Neutrophil (primary cell): Measurements from ENCODE around the gene ALDOB.

ENCODE experiments used
- H3K27ac ChIP-seq: fragments of 200-600 bp; sonication (generic); 2 replicates; pipeline ENCODE4 v1.5.1; 2016; ENCODE audit warnings: mild to moderate bottlenecking, moderate library complexity
- H3K27me3 ChIP-seq: fragments of 200-600 bp; sonication (generic); 2 replicates; pipeline ENCODE4 v1.6.0; 2016; ENCODE audit warnings: mild to moderate bottlenecking
- H3K36me3 ChIP-seq: fragments of 200-600 bp; sonication (generic); 2 replicates; pipeline ENCODE4 v1.5.1; 2017
- H3K4me1 ChIP-seq, 2 experiments: fragments of 200-600 bp in 1 of 2; sonication (generic) in 1 of 2; 1 replicate in 1 of 2; 2 replicates in 1 of 2; pipeline versions ENCODE4 v1.5.1 to v1.6.1; 2013 to 2016; ENCODE audit warnings: low read depth in 1 of 2, low read length in 1 of 2, mild to moderate bottlenecking in 1 of 2, moderate library complexity in 1 of 2; ENCODE audit not compliant: control insufficient read depth in 1 of 2, insufficient read depth in 1 of 2
- H3K4me3 ChIP-seq, 2 experiments: fragments of 200-600 bp in 1 of 2; sonication (generic) in 1 of 2; 1 replicate in 1 of 2; 2 replicates in 1 of 2; pipeline ENCODE4 v1.5.1; 2013 to 2016; ENCODE audit warnings: low read depth in 1 of 2, low read length in 1 of 2, mild to moderate bottlenecking in 1 of 2, moderate library complexity in 1 of 2
- H3K9me3 ChIP-seq: fragments of 200-600 bp; sonication (generic); 2 replicates; pipeline ENCODE4 v1.5.1; 2016
- TF ChIP-seq, protein P1 (sequence below): fragments of 200-600 bp; sonication (generic); IDR thresholded peaks from 2 replicates; pipeline ENCODE4 v1.5.1; 2016; ENCODE audit warnings: antibody characterized with exemption

Gene ALDOB

DNA sequence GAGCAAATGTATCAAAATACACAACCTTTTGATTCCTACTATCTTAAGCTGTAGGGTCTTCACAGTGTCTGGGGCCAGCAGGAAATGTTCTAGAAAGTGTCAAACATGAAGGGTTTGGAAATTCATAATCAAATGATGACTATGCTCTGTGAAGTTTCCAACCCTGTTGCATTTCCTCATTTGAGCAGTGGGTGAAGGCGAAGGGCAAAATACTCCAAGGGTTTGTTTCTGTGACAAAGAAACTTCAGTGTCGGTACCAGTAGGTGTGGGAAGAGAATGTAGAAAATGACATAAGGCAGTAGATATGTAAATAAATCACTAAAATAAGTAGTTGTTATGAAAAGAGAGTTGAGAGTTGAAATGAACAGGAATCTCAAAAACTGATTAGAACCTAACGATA is 576 bp downstream of the ALDOB start:
- TF ChIP-seq, protein P1, sequence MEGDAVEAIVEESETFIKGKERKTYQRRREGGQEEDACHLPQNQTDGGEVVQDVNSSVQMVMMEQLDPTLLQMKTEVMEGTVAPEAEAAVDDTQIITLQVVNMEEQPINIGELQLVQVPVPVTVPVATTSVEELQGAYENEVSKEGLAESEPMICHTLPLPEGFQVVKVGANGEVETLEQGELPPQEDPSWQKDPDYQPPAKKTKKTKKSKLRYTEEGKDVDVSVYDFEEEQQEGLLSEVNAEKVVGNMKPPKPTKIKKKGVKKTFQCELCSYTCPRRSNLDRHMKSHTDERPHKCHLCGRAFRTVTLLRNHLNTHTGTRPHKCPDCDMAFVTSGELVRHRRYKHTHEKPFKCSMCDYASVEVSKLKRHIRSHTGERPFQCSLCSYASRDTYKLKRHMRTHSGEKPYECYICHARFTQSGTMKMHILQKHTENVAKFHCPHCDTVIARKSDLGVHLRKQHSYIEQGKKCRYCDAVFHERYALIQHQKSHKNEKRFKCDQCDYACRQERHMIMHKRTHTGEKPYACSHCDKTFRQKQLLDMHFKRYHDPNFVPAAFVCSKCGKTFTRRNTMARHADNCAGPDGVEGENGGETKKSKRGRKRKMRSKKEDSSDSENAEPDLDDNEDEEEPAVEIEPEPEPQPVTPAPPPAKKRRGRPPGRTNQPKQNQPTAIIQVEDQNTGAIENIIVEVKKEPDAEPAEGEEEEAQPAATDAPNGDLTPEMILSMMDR, result no peak
- no peaks in the 10 kb centered on the region for H3K36me3 ChIP-seq

DNA sequence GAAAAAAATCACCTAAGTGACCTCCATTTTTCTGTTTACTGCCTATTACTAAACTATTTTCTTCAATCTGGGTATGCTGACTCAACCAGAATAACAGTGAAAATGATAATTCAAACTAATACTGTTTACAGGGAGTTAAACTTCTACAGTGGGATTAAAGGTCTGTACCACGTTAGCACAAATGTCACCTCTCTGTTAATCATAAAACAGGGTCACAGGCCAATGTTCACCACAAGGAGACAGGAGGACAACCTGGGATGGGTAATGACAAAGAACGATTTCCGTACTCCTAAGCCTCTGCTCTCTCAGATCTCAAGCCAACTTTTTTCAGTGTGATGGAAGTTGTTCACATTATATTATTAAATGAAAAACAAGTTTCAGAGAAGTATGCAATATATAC is 2.3 kb downstream of the ALDOB start:
- no peaks in the 10 kb centered on the region for H3K27me3 ChIP-seq
- H3K36me3 ChIP-seq, result no peaks in the 10 kb centered on the region
- H3K4me1 ChIP-seq, result no peaks in the 10 kb centered on the region
- H3K27ac ChIP-seq, result no peak overlapping the region
- H3K9me3 ChIP-seq, result no peaks in the 10 kb centered on the region
- H3K4me3 ChIP-seq, result no peak overlapping the region
- TF ChIP-seq, protein P1, result no peak

More for the DNA sequence above, 576 bp downstream of the ALDOB start:
- Histone ChIP-seq H3K4me3 (no peak overlapping the region), H3K9me3 (no peaks in the 10 kb centered on the region), H3K27me3 (no peaks in the 10 kb centered on the region), H3K4me1 (peaks cover 0 to 4% of the 10 kb centered on the region in 2 experiments), H3K27ac (no peak overlapping the region)

DNA sequence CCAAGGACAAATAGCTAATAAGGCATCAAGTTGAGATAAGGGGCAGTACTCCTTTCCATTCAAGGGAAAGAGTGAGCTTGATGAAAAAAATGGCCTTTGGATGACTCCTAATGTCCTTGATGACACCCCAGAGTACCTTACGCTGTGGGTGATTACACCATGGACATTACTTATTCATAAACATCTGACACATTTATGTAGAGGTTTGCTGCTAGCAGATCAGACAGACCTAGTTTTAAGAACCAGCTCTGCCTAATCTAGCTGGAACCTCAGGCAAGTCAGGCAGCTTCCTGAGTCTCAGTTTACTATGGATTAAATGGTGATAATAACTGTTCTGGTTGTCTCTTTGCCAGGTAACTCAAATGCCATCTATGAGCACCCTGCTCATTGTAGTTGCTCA is 2.8 kb downstream of the ALDOB start:
- no peak overlapping the region for H3K4me3 ChIP-seq
- no peaks in the 10 kb centered on the region for H3K36me3 ChIP-seq
- H3K27me3 ChIP-seq, result no peaks in the 10 kb centered on the region
- no peaks in the 10 kb centered on the region for H3K4me1 ChIP-seq
- no peak overlapping the region for H3K27ac ChIP-seq
- TF ChIP-seq, protein P1, result no peak
- H3K9me3 ChIP-seq, result no peaks in the 10 kb centered on the region

DNA sequence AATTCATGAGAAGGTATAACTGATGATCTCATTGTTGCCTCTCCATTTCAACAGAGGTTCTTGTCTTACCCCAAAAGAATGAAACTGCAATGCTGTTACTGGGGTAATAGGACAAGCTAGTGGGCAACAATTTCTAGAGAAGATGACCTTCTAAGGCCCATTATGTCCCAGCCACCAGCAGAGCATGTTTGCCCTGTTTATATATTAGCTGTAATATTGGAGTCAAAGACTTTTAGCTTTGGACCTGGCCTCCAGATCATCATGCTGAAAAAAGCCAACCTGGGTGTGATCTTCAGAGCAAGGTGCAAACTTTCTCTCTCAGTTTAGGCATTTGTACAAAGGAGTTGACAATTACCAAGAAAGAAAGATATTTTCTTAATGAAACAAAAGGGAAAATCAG is 3.4 kb downstream of the ALDOB start:
- Histone ChIP-seq H3K27me3 (no peaks in the 10 kb centered on the region), H3K4me3 (no peak overlapping the region), H3K9me3 (no peaks in the 10 kb centered on the region), H3K4me1 (no peaks in the 10 kb centered on the region), H3K27ac (no peak overlapping the region), H3K36me3 (no peaks in the 10 kb centered on the region)
- TF ChIP-seq, protein P1, result no peak

DNA sequence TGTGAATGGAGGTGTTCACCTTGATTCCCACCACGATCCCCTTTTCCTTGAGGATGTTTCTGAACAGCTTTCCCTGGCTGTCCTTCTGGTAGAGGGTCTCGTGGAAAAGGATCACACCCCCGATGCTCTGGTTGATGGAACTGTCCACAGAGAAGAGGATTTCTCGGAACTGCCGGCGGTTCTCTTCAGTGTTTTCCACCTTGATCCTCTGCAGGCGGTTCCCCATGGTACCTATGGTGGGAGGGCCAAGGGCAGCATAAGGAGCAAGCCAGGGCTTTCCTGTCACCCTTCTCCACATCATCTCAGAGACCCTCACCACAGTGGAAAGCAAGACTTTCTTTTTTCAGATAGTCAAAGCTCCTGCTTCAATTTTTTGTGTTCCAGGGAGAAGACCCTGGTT is 5.8 kb downstream of the ALDOB start:
- no peaks in the 10 kb centered on the region for H3K36me3 ChIP-seq
- H3K4me3 ChIP-seq, result no peak overlapping the region
- TF ChIP-seq, protein P1, result no peak
- H3K27ac ChIP-seq, result no peak overlapping the region
- H3K27me3 ChIP-seq, result no peaks in the 10 kb centered on the region
- H3K4me1 ChIP-seq, result no peaks in the 10 kb centered on the region
- no peaks in the 10 kb centered on the region for H3K9me3 ChIP-seq

DNA sequence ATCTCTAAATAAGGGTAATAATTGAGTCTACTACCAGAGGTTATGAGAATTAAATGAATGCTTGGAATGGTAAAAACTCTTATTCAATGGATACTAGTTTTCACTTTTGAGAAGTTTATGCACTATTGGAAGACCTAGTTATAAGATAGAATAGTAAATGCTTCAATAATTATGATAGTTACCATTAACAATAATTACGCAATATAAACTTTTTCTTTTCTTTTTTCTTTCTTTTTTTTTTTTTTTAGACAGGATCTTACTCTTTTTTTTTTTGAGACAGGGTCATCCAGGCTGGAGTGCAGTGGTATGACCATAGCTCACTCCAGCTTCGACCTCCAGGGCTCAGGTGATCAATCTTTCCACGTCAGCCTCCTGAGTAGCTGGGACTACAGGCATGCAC is 6.7 kb downstream of the ALDOB start:
- Histone ChIP-seq H3K4me1 (no peaks in the 10 kb centered on the region), H3K4me3 (no peak overlapping the region), H3K36me3 (no peaks in the 10 kb centered on the region), H3K27me3 (no peaks in the 10 kb centered on the region), H3K27ac (no peak overlapping the region), H3K9me3 (no peaks in the 10 kb centered on the region)
- TF ChIP-seq, protein P1, result no peak
